GM12878 (cell line): ENCODE data around the gene CELF3. TPM values are rescaled to one million over a fixed set of nuclear protein-coding genes. Genes with fewer than 3 reads are reported as not detected.
A peak's percentile ranks its signal among the peaks of the same experiment; 100 is the strongest.

Source experiments
- ATAC-seq: fragments of 200-7000 bp; cut with Tn5 transposase; 3 replicates; pipeline ENCODE4 v1.9.1; 2020; ENCODE audit warnings: mild to moderate bottlenecking, moderate library complexity
- BruUV-seq: library from RNA; stranded (reverse); fragments of 400-500 nt; replicated peaks from 2 replicates; lab custom pipeline; 2021; lab: Mats Ljungman, UMichigan
- CTCF ChIA-PET: fragments of 300-600 bp; sonication (Branson Sonifier 250); formaldehyde crosslinking; extraction: SDS; loops from one replicate; lab custom pipeline; 2021; ENCODE audit warnings: inconsistent platforms; lab: Yijun Ruan, JAX
- POLR2A ChIA-PET: fragments of 350-600 bp; formaldehyde crosslinking; extraction: SDS; loops from one replicate; lab custom pipeline; 2021; ENCODE audit warnings: inconsistent platforms; lab: Charles Lee
- RAD21 ChIA-PET: fragments of 300-600 bp; sonication (Branson Sonifier 250); formaldehyde crosslinking; loops from one replicate; lab custom pipeline; 2023; ENCODE audit warnings: antibody characterized with exemption; ENCODE audit not compliant: unreplicated experiment; lab: Charles Lee
- SMC1A ChIA-PET: fragments of 300-600 bp; sonication (Branson Sonifier 250); formaldehyde crosslinking; loops from one replicate; lab custom pipeline; 2023; ENCODE audit not compliant: unreplicated experiment, uncharacterized antibody; lab: Charles Lee
- DNase-seq: peaks from one replicate; pipeline ENCODE4 v3.0.0-alpha.2; 2011; ENCODE audit warnings: low read depth, low spot score
- FAIRE-seq: peaks from 3 replicates; lab custom pipeline; 2011; peaks lifted over from hg19 to GRCh38; lab: Jason Lieb, UNC
- H2AFZ ChIP-seq: 2 replicates; pipeline ENCODE4 v1.6.0; 2011; ENCODE audit warnings: low read depth, low read length, control low read depth; ENCODE audit not compliant: control insufficient read depth
- H3K27ac ChIP-seq: 2 replicates; pipeline ENCODE4 v1.5.1; 2011; ENCODE audit warnings: control low read depth; ENCODE audit not compliant: control insufficient read depth, insufficient read depth
- H3K27me3 ChIP-seq, 2 experiments: replicated peaks in 1 of 2; 2 replicates each; pipeline versions ENCODE4 v1.6.0 to v1.6.1; 2011; ENCODE audit warnings: low read length in 1 of 2; ENCODE audit not compliant: control insufficient read depth in 2 of 2, insufficient read depth in 2 of 2
- H3K36me3 ChIP-seq, 2 experiments: 2 replicates each; pipeline ENCODE4 v1.5.1; 2011; ENCODE audit warnings: low read length in 1 of 2; ENCODE audit not compliant: control insufficient read depth in 2 of 2, insufficient read depth in 2 of 2
- H3K4me1 ChIP-seq: 2 replicates; pipeline ENCODE4 v1.6.1; 2011; ENCODE audit warnings: mild to moderate bottlenecking, low read length, moderate library complexity, mixed read lengths; ENCODE audit not compliant: control insufficient read depth, insufficient read depth
- H3K4me2 ChIP-seq: 2 replicates; pipeline ENCODE4 v1.6.0; 2011; ENCODE audit warnings: control low read depth; ENCODE audit not compliant: control insufficient read depth, insufficient read depth
- H3K4me3 ChIP-seq: fragments of 200-600 bp; sonication (generic); 2 replicates; pipeline ENCODE4 v1.5.1; 2016
- H3K79me2 ChIP-seq: 2 replicates; pipeline ENCODE4 v1.6.0; 2011; ENCODE audit warnings: low read length; ENCODE audit not compliant: control insufficient read depth, insufficient read depth
- H3K9ac ChIP-seq: 2 replicates; pipeline ENCODE4 v1.8.0; 2011; ENCODE audit warnings: low read length, control low read depth, mixed read lengths; ENCODE audit not compliant: control insufficient read depth, insufficient read depth
- H3K9me3 ChIP-seq: replicated peaks from 3 replicates; pipeline ENCODE4 v1.5.1; 2011; ENCODE audit warnings: mild to moderate bottlenecking, low read length; ENCODE audit not compliant: control insufficient read depth, insufficient read depth
- H4K20me1 ChIP-seq: 2 replicates; pipeline ENCODE4 v1.6.0; 2011; ENCODE audit not compliant: control insufficient read depth, insufficient read depth
- CREB1 ChIP-seq: IDR thresholded peaks from 2 replicates; pipeline ENCODE4 v1.6.1; 2012; ENCODE audit warnings: low read depth, mild to moderate bottlenecking, inconsistent platforms
- JUND ChIP-seq: IDR thresholded peaks from 2 replicates; pipeline ENCODE4 v1.6.1; 2012; ENCODE audit warnings: low read depth, mild to moderate bottlenecking, low read length, improper control_type of control experiment, moderate library complexity
- NBN ChIP-seq: fragments of 450-650 bp; IDR thresholded peaks from 2 replicates; pipeline ENCODE4 v1.6.1; 2016
- NR2C1 ChIP-seq: fragments of 450-650 bp; IDR thresholded peaks from 2 replicates; pipeline ENCODE4 v1.6.1; 2017; ENCODE audit warnings: antibody characterized with exemption, mild to moderate bottlenecking, moderate library complexity
- POLR2AphosphoS5 ChIP-seq: IDR thresholded peaks from 2 replicates; pipeline ENCODE4 v1.6.1; 2011; ENCODE audit warnings: mild to moderate bottlenecking, low read length, inconsistent platforms
- POU2F2 ChIP-seq: IDR thresholded peaks from 3 replicates; pipeline ENCODE4 v1.6.1; 2011; ENCODE audit warnings: low read depth, mild to moderate bottlenecking, low read length, borderline replicate concordance
- STAT3 ChIP-seq: IDR thresholded peaks from 2 replicates; pipeline ENCODE4 v1.6.1; 2011; ENCODE audit warnings: low read depth, low read length, improper control_type of control experiment
- TCF12 ChIP-seq: IDR thresholded peaks from 2 replicates; pipeline ENCODE4 v1.6.1; 2011; ENCODE audit warnings: low read depth, mild to moderate bottlenecking, low read length
- TCF7 ChIP-seq: IDR thresholded peaks from 2 replicates; pipeline ENCODE4 v1.6.1; 2014; ENCODE audit warnings: antibody characterized with exemption, borderline replicate concordance
- ZNF622 ChIP-seq: fragments of 450-650 bp; IDR thresholded peaks from 2 replicates; pipeline ENCODE4 v1.6.1; 2017; ENCODE audit warnings: mild to moderate bottlenecking, inconsistent platforms
- WGBS: methylation state at CpG from one replicate; pipeline ENCODE4 v1.1.6; 2016; ENCODE audit warnings: low lambda C conversion rate; ENCODE audit not compliant: insufficient replicate concordance, insufficient coverage; ENCODE audit errors: missing lambda C conversion rate; 5-methylcytosine and 5-hydroxymethylcytosine counted together
- in situ Hi-C: fragments of 300-500 bp; cut with MboI; formaldehyde crosslinking; loops from 9 replicates; pipeline ENCODE4 v1.14.3; 2018; ENCODE audit warnings: mixed read lengths
- intact Hi-C: fragments of 100-400 bp; cut with micrococcal nuclease; formaldehyde crosslinking; loops from one replicate; pipeline ENCODE4 v1.14.2; 2022; ENCODE audit not compliant: unreplicated experiment
- polyA plus RNA-seq, 11 experiments: library from polyadenylated mRNA; depleted of rRNA in 4 of 11; unstranded in 6 of 11; stranded (reverse) in 5 of 11; fragments of >200 nt; fragmentation: Nextera tagmentation in 4 of 11; fragmentation: Illumina TruSeq in 1 of 11; extraction: Ambion mirVana in 4 of 11; extraction: Trizol in 1 of 11; gene quantifications; 1 replicate in 1 of 11; 2 replicates in 10 of 11; pipeline versions ENCODE4 v1.2.1 to v1.2.3, GENCODE V29; 2011 to 2016; ENCODE audit warnings: inconsistent platforms in 2 of 11, missing spikeins in 2 of 11, low read depth in 1 of 11
- total RNA-seq, 4 experiments: library from RNA; depleted of rRNA in 3 of 4; stranded (reverse); fragments of >200 nt in 3 of 4; fragmentation: Illumina TruSeq in 1 of 4; extraction: Trizol in 1 of 4; gene quantifications; 2 replicates each; pipeline versions ENCODE4 v1.2.1 to v1.2.3, GENCODE V29; 2013 to 2021
- TF ChIP-seq, protein P1 (sequence below): fragments of 450-650 bp; IDR thresholded peaks from 2 replicates; pipeline ENCODE4 v1.6.1; 2016; ENCODE audit warnings: mild to moderate bottlenecking, moderate library complexity, borderline replicate concordance
- TF ChIP-seq, protein P2 (sequence below): fragments of 450-650 bp; IDR thresholded peaks from 2 replicates; pipeline ENCODE4 v1.6.1; 2014; ENCODE audit warnings: mild to moderate bottlenecking
- TF ChIP-seq, protein P3 (sequence below): fragments of 450-650 bp; IDR thresholded peaks from 2 replicates; pipeline ENCODE4 v1.6.1; 2017; ENCODE audit warnings: mild to moderate bottlenecking, moderate library complexity

Gene CELF3
- total and polyA plus RNA-seq, 10 of the 15 experiments (the other 5 are each of a cell fraction or from before 2014, with no cell fraction given): 0.09 TPM; not detected in 9

DNA sequence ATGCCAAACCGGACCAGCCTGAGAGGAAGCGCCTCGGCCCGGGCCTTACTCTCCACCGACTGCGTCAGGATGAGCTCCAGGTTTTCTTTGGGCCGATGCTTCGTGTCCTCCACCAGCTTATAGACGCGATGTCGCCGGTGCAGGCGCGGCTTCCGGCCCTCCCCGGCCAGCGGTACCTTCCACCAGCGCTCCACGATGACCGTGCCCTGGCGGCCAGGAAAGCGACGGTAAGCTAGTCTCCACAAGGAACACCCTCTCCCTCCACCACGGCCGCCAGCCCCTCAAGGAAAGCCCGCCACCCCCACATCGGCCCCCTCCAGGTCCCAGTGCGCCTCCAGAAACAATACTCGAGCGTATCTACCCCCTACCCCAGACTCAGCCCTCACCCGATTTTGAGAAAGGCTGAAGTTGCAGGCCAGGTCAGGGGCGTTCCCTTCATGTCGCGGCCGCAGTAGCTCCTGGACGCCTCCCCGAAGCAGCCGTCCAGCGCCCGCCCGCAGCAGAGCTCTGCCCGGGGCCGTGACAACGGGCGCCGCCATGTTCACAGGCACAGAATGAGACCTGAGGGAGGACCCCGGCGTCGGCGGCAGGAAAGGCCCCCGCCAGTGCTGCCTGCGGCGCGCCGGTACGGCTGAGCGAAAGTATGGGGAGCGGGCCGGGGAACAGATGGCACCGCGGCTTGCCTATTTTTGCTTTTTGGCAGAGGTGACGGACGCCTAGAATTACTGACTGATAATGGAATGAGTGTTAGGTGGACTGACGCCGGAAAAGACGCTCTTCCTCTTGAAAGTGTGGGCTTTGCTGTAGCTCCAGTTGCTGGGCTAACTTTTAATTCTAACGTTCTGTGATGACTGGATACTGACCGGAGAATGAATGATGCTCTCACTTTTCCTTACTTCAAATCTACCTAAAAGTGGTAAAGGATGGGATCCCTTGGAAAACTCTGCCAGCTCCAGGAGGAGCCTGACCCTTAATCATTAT, 46.6 kb upstream of the CELF3 start, which contains the start of gene MRPL9:
TSS of gene MRPL9 (minus strand) at position 556 of the 981 bp plus-strand sequence. CDS start at position 539, 17 bp downstream.
- Histone ChIP-seq H2AFZ (peak within 1 kb of the TSS; percentile 99), H3K27me3 (no peaks in the 10 kb centered on the region), H3K9me3 (no peaks in the 10 kb centered on the region), H3K36me3 (peaks cover 3 to 19% of the 10 kb centered on the region in 2 experiments; a peak in 3 of 4 replicates), H3K27ac (peak within 1 kb of the TSS; percentile 84), H3K4me2 (peak within 1 kb of the TSS; percentile 95), H3K79me2 (peaks cover 12% of the 10 kb centered on the region), H3K4me1 (no peaks in the 10 kb centered on the region), H3K9ac (peak within 1 kb of the TSS; percentile 92), H3K4me3 (peak within 1 kb of the TSS; percentile 82), H4K20me1 (no peaks in the 10 kb centered on the region)
- ChIA-PET SMC1A (interaction anchor here (0.7 to 1.7 kb wide), 6 partner anchors 13 to 81 kb away, joined by 3 to 4 read pairs (median 3); no protein-coding TSS in a partner anchor), CTCF (interaction anchor here (0.6 to 2.1 kb wide), 10 partner anchors 9 to 239 kb away, joined by 3 to 10 read pairs (median 4); partner anchors contain the start of gene TDRKH), RAD21 (interaction anchor here (0.7 to 1.7 kb wide), 9 partner anchors 26 to 319 kb away, joined by 3 to 5 read pairs (median 4); no protein-coding TSS in a partner anchor), POLR2A (interaction anchor here (0.6 to 1.2 kb wide), 3 partner anchors 13 to 67 kb away, joined by 3 to 4 read pairs (median 3); no protein-coding TSS in a partner anchor)
- ATAC-seq: peak; percentile 100
- intact Hi-C loops: no loop called here
- peak; percentile 44 for FAIRE-seq
- in situ Hi-C loops: no loop called here
- whole genome bisulfite sequencing: 1% methylated on average over 61 of the region's 68 CpGs
- no TSS peak for BruUV-seq
- DNase-seq: peak; percentile 45
- TF ChIP-seq, protein P1, sequence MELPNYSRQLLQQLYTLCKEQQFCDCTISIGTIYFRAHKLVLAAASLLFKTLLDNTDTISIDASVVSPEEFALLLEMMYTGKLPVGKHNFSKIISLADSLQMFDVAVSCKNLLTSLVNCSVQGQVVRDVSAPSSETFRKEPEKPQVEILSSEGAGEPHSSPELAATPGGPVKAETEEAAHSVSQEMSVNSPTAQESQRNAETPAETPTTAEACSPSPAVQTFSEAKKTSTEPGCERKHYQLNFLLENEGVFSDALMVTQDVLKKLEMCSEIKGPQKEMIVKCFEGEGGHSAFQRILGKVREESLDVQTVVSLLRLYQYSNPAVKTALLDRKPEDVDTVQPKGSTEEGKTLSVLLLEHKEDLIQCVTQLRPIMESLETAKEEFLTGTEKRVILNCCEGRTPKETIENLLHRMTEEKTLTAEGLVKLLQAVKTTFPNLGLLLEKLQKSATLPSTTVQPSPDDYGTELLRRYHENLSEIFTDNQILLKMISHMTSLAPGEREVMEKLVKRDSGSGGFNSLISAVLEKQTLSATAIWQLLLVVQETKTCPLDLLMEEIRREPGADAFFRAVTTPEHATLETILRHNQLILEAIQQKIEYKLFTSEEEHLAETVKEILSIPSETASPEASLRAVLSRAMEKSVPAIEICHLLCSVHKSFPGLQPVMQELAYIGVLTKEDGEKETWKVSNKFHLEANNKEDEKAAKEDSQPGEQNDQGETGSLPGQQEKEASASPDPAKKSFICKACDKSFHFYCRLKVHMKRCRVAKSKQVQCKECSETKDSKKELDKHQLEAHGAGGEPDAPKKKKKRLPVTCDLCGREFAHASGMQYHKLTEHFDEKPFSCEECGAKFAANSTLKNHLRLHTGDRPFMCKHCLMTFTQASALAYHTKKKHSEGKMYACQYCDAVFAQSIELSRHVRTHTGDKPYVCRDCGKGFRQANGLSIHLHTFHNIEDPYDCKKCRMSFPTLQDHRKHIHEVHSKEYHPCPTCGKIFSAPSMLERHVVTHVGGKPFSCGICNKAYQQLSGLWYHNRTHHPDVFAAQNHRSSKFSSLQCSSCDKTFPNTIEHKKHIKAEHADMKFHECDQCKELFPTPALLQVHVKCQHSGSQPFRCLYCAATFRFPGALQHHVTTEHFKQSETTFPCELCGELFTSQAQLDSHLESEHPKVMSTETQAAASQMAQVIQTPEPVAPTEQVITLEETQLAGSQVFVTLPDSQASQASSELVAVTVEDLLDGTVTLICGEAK: peak; percentile 34; the same call in 1 of the 2 replicates
- TF ChIP-seq ZNF622 (no peak), TCF7 (no peak), TCF12 (peak; percentile 73; the same call in 1 of the 2 replicates), NR2C1 (no peak), NBN (0 out of 2 replicates have a peak, but pooled peaks have one; percentile 80), POLR2AphosphoS5 (peak; percentile 85), POU2F2 (peak; percentile 74), JUND (no peak), STAT3 (no peak), CREB1 (peak; percentile 81; the same call in 1 of the 2 replicates)
- TF ChIP-seq, protein P2, sequence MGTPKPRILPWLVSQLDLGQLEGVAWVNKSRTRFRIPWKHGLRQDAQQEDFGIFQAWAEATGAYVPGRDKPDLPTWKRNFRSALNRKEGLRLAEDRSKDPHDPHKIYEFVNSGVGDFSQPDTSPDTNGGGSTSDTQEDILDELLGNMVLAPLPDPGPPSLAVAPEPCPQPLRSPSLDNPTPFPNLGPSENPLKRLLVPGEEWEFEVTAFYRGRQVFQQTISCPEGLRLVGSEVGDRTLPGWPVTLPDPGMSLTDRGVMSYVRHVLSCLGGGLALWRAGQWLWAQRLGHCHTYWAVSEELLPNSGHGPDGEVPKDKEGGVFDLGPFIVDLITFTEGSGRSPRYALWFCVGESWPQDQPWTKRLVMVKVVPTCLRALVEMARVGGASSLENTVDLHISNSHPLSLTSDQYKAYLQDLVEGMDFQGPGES: no peak; the same call in 1 of the 2 replicates
- TF ChIP-seq, protein P3, sequence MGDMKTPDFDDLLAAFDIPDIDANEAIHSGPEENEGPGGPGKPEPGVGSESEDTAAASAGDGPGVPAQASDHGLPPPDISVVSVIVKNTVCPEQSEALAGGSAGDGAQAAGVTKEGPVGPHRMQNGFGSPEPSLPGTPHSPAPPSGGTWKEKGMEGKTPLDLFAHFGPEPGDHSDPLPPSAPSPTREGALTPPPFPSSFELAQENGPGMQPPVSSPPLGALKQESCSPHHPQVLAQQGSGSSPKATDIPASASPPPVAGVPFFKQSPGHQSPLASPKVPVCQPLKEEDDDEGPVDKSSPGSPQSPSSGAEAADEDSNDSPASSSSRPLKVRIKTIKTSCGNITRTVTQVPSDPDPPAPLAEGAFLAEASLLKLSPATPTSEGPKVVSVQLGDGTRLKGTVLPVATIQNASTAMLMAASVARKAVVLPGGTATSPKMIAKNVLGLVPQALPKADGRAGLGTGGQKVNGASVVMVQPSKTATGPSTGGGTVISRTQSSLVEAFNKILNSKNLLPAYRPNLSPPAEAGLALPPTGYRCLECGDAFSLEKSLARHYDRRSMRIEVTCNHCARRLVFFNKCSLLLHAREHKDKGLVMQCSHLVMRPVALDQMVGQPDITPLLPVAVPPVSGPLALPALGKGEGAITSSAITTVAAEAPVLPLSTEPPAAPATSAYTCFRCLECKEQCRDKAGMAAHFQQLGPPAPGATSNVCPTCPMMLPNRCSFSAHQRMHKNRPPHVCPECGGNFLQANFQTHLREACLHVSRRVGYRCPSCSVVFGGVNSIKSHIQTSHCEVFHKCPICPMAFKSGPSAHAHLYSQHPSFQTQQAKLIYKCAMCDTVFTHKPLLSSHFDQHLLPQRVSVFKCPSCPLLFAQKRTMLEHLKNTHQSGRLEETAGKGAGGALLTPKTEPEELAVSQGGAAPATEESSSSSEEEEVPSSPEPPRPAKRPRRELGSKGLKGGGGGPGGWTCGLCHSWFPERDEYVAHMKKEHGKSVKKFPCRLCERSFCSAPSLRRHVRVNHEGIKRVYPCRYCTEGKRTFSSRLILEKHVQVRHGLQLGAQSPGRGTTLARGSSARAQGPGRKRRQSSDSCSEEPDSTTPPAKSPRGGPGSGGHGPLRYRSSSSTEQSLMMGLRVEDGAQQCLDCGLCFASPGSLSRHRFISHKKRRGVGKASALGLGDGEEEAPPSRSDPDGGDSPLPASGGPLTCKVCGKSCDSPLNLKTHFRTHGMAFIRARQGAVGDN: 0 out of 2 replicates have a peak, but pooled peaks have one; percentile 35
